ENCODE data around the gene HNRNPC.
"Not testable (repeated sequence)": the region's sequence is repeated elsewhere in the genome, so short reads cannot be mapped to it uniquely, and the experiment has no call there.

Gene HNRNPC

GRCh38 chr14:21269252-21270046 lies at the start of gene HNRNPC:
HNRNPC (minus strand) TSS chr14:21269442; CDS start chr14:21234193, 35,249 bp downstream.
- peak; percentile 100 for DNase-seq

DNA sequence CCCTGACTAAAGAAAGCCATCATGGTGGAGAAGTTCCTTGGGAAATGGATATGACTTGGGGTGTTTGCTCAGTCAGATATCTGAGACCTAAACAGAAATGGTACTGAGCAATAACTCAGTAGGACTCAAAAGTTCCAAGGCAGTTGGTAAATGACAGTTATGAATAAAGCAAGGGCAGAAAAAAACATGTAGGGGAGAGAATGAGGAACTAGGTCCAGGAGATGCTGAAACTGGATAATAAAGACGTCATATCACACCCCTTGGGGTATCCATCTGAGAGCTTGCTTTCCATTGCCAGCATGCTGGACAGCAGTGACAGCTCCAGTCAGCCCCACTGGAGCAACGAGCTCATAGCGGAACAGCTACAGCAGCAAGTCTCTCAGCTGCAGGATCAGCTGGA lies 48.2 kb upstream of the HNRNPC start:
- no peak for DNase-seq

DNA sequence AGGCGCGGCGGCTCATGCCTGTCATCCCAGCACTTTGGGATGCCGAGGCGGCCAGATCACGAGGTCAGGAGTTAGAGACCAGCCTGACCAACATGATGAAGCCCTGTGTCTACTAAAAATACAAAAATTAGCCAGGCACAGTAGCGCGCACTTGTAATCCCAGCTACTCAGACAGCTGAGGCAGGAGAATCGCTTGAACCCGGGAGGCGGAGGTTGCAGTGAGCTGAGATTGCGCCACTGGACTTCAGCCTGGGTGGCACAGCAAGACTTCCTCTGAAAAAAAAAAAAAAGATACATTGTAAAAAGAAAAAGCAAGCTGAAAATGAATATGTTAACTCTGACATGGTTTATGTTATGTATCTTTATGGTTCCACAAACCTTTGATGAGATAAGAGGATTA lies 44.3 kb upstream of the HNRNPC start:
- no peak for DNase-seq

DNA sequence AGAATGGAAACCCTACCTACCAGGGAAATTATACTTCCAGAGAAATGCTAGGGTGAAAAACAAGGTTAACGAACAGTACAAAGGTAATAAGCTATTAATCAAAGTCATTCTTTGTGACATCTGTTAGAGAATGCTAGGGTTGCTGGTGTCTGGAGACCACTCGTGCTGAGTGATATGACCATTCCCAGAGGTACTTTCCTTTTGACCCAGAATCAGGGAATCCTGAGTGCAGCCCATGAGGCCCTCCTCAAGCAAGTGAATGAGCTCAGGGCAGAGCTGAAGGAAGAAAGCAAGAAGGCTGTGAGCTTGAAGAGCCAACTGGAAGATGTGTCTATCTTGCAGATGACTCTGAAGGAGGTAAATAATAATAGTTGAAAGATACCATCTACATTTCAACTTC lies 42.4 kb upstream of the HNRNPC start:
- DNase-seq: no peak

DNA sequence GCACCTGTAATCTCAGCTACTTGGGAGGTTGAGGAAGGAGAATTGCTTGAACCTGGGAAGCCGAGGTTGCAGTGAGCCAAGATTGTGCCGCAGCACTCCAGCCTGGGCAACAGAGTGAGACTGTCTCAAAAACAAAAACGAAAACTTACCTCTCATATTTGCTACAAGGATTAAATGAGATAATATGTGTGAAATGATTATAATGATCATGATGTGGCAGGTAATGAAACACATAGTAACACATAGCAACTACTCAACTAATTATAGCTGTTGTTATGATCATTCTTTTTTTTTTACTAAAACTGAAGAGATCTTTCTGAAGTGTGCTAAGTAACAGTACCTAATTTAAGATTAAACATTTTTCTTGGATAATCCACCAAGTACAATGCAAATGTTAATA lies 40.7 kb upstream of the HNRNPC start:
- DNase-seq: no peak

DNA sequence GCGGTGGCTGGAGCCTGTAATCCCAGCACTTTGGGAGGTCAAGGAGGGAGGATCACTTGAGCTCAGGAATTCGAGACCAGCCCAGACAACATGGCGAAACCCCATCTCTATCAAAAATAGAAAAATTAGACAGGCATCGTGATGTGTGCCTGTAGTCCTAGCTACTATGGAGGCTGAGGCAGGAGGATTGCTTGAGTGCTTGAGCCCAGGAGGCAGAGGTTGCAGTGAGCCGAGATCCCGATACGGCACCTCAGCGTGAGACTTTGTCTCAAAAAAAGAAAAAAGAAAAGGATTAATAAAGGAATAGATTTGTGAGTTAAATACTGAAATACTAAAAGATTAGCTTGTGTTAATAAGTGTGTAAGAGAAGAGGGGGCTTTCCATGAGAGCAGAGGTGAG lies 40.0 kb upstream of the HNRNPC start:
- DNase-seq: no peak

DNA sequence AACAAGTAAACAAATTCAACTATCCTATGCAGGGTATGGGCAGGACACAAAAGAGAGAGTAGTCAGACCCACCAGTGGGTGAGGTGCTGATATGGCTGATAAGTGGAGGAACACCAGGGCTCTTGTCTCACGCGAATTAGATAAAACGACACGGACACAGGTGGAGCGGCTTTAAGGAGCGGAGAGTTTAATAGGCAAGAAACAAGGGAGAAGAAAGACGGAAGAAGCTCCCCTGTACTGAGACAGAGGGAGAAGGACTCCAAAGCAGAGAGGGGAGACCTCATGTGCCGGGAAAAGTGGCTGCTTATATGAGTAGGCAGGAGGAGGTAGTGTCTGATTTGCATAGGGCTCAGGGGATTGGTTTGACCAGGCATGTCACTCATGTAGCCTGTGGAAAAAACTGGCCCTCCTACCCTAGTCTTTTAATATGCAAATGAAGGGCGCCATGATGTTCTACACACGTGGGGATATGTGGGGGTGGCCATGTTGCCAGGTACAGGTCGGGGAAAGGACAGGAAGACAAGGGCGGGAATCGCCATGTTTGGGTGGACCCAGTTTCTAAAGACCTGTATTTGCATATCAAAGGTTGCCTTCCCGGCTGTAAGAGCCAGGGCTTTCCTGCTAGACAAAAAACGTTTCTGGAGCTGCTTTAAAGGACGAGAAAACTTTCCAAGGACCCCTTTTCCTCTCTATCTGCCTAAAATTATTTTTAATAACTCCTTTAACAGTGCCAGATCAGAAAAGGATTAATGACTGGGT lies 39.4 kb upstream of the HNRNPC start:
- DNase-seq: peak; percentile 88

DNA sequence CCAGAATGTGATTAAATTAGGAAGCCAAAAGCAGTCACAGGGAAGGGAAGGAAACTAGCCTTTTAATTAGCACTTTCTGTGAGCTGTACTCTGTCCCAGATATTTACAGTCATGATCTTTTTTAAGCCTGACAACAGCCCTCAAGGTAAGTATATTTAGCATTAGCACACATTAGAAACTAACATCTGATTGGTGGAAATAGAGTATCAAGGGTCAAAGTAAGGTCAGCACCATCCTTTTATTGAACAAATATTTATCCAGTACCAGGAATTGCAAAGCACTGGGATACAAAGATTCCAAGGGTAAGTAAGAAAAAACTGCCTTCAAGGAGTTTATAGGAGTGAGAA lies 38.9 kb upstream of the HNRNPC start:
- no peak for DNase-seq

DNA sequence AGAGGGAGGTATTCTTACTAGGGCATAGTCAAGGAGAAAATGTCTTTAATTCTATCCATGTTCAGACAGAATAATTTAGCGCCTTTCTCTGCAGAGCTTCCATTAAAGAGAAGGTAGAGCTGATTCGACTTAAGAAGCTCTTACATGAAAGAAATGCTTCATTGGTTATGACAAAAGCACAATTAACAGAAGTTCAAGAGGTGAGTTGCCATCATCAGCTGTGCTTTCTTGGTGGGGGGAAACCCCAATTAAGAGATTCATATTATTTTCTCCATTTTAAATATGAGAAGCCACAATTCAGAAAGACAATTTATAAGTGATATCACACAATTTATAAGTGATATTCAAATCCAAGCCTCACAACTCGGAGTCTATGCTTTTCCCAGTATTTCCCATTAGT lies 38.4 kb upstream of the HNRNPC start:
- DNase-seq: no peak

- not testable (repeated sequence) for DNase-seq
These were observed 33.5 kb upstream of the HNRNPC start for GRCh38 chr14:21302836-21303140.

- no peak for DNase-seq
These were observed 33.0 kb upstream of the HNRNPC start for GRCh38 chr14:21302013-21302835.

- peak; percentile 24 for DNase-seq
These were observed 31.6 kb upstream of the HNRNPC start for GRCh38 chr14:21300892-21301291.

DNA sequence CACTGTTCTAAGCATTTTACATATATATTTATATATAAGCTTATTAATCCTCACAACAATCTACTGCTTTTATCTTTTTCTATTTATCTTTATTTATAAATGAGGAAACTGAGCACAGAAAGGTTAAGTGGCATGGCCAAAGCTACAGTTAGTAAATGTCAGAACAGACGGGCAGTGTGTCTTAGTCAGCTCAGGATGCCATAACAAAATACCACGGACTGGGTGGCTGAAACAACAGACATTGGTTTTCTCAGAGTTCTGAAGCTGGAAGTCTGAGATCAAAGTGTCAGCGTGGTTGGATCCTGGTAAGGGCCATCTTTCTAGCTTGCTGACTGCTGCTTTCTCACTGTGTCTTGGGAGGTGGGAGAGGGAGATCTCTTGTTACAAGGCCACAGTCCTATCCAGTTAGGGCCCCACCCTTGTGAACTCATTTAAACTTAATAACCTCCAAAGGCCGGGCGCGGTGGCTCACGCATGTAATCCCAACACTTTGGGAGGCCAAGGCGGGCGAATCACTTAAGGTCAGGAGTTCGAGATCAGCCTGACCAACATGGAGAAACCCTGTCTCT lies 30.4 kb upstream of the HNRNPC start:
- no peak for DNase-seq

DNA sequence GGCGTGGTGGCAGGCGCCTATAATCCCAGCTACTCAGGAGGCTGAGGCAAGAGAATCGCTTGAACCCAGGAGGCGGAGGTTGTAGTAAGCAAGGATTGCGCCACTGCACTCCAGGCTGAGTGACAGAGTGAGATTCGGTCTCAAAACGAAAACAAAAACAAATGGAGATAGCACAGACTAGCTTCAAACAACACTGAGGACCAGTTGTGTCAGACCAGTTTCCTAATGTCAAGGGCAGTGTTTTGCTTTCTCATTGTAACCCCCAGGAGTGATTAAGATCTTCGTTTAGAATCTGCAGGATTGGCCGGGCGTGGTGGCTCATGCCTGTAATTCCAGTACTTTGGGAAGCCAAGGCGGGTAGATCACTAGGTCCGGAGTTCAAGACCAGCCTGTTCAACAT lies 29.1 kb upstream of the HNRNPC start:
- DNase-seq: no peak

- DNase-seq: not testable (repeated sequence)
These were observed 24.8 kb upstream of the HNRNPC start for GRCh38 chr14:21294026-21294425.

DNA sequence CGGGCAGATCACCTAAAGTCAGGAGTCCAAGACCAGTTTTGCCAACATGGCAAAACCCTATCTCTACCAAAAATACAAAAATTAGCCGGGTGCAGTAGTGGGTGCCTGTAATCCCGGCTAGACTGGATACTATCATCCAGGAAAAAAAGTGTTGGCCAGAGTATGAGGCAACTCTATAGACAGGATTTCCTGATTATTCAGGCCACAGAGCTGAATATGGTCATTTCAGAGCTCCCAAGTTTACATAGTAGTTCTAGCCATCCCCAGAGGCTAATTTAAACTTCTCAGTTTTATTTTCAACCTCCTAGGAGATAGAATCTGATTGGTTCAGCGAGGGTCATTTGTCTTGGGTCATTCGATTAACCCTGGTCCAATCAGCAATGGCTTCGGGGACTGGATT lies 17.9 kb upstream of the HNRNPC start:
- no peak for DNase-seq

DNA sequence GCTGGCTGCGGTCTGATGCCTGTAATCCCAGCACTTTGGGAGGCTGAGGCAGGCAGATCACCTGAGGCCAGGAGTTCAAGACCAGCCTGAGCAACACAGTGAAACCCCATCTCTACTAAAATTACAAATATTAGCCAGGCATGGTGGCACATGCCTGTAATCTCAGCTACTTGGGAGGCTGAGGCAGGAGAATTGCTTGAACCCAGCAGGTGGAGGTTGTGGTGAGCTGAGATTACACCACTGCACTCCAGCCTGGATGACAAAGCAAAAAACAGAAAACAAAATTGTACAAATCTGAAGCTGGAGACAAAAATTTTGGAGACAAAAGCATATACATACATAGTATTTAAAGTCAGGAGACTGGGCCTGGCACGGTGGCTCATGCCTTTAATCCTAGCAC lies 17.3 kb upstream of the HNRNPC start:
- not testable (repeated sequence) for DNase-seq

DNA sequence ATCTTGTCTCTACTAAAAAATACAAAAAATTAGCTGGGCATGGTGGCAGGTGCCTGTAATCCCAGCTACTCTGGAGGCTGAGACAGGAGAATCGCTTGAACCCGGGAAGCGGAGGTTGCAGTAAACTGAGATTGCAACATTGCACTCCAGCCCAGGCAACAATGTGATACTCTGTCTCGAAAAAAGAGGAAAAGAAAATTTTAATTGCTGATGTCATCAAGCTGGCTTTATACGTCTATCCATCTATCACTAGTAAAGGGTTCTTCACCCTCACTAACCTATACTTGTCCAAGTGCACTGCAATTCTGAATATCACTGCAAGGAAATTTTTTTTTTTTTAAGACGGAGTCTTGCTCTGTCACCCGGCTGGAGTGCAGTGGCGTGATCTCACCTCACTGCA lies 12.7 kb upstream of the HNRNPC start:
- DNase-seq: not testable (repeated sequence)

- DNase-seq: no peak
These were observed 10.5 kb upstream of the HNRNPC start, which contains the start of gene RPGRIP1 for GRCh38 chr14:21279783-21280182. RPGRIP1 (plus strand) TSS chr14:21280083; CDS start chr14:21287977, 7,894 bp downstream.

- DNase-seq: no peak
These were observed 9.4 kb upstream of the HNRNPC start for GRCh38 chr14:21278632-21279031.

DNA sequence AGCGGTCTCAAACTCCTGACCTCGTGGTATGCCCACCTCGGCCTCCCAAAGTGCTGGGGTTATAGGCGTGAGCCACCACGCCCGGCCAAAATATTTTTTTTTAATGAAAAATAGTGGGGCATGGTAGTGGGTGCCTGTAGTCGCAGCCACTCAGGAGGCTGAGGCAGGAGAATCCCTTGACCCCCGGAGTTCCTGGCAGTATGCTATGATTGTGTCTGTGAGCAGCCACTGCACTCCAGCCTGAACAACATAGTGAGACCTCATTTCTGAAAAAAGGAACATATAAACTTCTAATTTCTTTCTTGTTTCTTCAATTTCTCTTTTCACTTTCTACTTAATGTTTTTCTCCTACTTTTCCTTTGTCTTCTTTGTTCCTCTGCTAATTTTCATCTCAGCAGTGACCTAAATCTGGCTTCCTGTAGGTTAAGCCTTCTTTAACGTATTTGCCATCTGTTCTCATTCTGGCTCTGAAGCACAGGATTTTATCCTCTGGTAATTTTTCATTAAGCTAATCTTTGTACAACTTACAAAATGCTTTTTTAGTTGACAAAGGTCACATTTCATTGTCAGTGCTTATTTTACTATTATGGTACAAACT lies 6.1 kb upstream of the HNRNPC start:
- DNase-seq: no peak

DNA sequence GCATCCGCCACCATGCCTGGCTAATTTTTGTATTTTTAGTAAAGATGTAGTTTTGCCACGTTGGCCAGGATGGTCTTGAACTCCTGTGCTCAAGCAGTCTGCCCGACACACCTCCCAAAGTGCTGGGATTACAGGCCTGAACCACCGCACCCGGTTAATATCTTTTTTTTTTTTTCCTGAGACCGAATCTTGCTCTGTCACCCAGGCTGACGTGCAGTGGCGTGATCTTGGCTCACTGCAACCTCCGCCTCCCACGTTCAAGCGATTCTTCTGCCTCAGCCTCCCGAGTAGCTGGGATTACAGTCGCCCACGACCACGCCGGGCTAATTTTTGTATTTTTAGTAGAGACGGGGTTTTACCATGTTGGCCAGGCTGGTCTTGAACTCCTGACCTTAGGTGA lies 3.4 kb upstream of the HNRNPC start:
- not testable (repeated sequence) for DNase-seq
